HG03060 (cell line): ENCODE data around the gene RHBDF2.
"Not testable (repeated sequence)": the region's sequence is repeated elsewhere in the genome, so short reads cannot be mapped to it uniquely, and the experiment has no call there.

ENCODE experiments used
- ATAC-seq: cut with Tn5 transposase; IDR thresholded peaks from one replicate; pipeline ENCODE4 v1.9.1; 2021; ENCODE audit warnings: low read depth, moderate number of reproducible peaks; ENCODE audit not compliant: unreplicated experiment

RHBDF2 gene

DNA sequence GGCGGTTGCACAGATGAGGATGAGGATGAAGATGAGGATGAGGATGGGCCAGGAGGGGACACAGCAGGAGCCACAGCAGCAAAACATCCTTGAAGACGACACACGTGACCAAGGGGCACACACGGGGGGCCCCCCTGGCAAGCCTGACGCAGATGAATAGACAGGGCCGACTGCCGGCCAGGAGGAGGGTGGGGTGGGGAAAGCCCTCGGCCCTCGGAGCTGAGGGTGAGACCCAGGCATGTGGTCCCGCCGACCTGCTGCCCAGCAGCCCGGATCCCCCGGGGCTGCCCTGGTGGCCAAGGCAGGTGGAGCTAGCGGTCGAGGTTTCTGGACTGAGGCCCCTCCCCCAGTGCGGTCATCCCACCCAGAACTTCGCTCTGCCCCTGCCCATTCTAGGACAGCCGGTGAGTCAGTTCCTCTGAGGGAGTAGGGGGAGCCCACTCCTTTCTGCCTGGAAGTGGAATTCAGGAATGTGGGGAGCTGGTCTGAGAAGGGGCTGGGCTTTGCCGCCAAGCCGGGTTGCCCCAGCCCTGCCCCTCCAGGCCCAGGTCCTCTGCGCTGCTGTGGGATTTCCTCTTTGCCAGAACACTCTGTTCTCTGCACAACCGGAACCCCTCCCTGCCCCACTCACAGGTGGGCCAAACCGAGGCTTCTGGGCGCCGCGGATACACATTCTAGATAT is 26.3 kb upstream of the RHBDF2 start:
- ATAC-seq: no peak

DNA sequence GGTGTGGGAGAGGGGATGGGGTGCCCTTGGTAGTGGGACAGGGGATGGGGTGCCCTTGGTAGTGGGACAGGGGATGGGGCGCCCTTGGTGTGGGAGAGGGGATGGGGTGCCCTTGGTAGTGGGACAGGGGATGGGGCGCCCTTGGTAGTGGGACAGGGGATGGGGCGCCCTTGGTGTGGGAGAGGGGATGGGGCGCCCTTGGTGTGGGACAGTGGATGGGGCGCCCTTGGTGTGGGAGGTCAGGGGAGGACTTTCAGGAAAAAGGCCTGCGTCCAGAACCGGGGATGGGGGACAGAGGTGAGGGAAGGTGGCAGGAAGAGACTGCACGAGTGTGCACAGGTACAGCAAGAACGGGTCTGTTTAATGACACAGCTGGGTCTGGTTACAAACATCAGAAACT is 25.8 kb upstream of the RHBDF2 start:
- ATAC-seq: not testable (repeated sequence)

DNA sequence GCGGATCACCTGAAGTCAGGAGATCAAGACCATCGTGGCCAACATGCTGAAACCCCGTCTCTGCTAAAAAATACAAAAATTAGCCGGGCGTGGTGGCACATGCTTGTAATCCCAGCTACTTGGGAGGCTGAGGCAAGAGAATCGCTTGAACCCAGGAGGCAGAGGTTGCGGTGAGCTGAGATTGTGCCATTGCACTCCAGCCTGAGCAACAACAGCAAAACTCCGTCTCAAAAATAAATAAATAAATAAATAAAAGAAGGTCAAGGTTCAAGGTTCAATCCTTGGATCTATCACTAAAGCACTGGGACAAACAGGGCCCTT is 24.2 kb upstream of the RHBDF2 start:
- ATAC-seq: not testable (repeated sequence)

DNA sequence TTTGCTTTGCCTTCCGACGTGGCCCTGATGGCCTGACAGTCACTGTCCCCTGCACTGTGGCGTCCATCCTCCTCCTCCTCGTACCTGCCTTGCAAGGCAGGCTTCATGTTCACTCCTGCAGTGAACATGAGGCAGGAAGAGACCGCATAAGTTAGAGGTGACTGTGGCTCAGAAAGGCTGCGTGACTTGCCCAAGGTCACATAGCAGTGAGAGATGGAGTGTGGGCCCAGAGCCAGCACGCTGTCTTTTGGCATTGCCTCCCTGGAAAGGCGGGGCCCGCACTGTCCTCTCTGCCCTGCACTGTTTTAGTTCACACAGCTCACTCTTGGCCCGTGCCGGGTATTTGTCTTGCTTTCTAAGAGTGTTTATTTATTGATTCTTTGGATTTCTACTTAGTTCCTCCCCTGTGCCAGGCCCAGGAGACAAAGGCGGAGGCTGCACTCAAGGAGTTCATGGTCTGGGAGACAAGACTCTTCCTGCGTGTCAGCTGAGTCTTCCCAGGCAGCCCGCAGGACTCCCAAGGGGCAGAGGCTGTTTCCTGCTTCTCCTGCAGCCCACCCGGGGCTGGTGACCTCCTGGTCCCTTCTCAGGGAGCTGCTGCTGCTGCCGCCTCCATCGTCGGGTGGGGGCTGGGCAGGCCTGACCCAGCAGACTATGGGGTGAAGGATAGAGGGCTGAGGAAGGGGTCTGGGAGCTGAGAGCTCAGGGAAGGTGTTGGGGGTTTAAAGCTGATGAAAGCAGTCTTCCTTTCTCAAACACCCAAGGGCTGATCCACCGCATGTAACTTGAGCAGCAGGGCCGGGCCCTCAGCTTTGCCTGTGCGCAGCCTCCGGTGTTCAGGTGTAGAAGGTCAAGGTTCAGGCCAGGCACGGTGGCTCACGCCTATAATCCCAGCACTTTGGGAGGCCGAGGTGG is 23.6 kb upstream of the RHBDF2 start:
- ATAC-seq: no peak

DNA sequence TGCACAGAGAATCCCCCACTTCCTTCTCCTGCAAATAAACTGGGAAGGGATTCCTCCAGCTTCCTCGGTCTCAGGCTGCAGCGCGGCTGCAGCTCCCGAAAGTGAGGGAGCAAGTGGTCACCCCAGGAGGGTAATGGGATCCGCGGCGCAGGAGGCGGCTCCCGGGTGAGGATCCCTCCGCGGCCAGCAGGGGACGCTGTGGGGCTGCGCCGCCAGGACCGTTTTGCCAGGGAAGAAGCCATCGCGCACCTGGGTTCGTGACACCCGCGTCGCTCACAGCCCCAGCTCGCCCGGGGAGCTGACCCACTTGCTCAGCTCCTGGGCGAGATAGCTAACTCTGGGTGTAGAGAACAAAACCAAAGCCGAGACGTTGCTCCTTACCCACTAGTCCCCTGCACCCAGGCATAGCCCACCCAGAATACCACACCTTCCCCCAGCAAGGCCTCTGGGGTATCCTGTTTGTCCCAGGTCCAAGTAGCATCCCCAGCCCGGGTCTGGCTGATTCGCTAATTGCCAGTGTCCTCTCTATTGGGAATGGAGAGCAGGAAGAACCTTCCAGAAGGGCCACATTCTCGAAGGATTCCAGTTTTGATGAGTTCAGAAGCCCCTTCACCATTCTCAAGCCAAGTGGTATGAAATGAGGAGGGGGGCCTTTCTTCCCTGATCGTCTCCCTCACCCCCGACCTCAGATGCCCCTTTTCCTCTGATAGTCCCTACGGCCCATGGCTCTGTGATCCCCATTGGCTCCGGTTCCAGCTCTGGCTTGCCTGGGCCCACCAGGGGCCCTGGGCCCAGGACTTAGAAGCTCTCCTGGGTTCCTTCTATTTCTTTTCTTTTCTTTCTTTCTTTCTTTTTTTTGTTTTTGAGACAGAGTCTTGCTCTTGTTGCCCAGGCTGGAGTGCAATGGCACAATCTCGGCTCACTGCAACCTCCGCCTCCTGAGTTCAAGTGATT is 22.1 kb upstream of the RHBDF2 start:
- no peak for ATAC-seq

DNA sequence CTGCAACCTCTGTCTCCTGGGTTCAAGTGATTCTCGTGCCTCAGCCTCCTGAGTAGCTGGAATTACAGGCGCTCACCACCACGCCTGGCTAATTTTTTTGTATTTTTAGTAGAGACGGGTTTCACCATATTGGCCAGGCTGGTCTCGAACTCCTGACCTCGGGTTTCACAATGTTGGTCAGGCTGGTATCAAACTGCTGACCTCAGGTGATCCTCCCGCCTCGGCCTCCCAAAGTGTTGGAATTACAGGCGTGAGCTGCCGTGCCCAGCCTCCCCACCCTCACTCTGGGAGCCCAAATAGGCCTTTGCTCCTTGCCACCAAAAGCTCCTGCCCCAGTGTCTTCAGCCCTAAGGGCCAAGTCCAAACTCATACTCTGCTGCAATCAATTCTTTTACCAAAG is 20.5 kb upstream of the RHBDF2 start:
- not testable (repeated sequence) for ATAC-seq

DNA sequence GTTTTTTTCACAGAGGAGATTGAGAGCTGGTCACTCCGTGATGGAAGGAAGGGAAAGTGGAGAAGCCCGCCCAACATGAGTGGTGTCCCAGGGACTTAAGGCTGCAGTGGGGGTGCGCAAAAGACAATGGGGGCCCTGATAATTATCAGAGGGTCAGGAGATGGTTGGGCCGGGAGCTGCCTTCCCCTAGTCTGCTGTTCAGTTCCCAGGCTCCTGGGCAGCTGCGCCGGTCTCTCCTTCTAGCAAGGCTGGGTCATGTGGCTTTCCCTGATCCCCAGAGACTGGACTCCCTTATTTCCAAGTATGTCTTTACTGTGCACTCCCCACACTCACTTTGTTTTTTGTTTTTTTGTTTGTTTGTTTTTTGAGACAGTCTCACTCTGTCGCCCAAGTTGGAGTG is 20.0 kb upstream of the RHBDF2 start:
- ATAC-seq: no peak

DNA sequence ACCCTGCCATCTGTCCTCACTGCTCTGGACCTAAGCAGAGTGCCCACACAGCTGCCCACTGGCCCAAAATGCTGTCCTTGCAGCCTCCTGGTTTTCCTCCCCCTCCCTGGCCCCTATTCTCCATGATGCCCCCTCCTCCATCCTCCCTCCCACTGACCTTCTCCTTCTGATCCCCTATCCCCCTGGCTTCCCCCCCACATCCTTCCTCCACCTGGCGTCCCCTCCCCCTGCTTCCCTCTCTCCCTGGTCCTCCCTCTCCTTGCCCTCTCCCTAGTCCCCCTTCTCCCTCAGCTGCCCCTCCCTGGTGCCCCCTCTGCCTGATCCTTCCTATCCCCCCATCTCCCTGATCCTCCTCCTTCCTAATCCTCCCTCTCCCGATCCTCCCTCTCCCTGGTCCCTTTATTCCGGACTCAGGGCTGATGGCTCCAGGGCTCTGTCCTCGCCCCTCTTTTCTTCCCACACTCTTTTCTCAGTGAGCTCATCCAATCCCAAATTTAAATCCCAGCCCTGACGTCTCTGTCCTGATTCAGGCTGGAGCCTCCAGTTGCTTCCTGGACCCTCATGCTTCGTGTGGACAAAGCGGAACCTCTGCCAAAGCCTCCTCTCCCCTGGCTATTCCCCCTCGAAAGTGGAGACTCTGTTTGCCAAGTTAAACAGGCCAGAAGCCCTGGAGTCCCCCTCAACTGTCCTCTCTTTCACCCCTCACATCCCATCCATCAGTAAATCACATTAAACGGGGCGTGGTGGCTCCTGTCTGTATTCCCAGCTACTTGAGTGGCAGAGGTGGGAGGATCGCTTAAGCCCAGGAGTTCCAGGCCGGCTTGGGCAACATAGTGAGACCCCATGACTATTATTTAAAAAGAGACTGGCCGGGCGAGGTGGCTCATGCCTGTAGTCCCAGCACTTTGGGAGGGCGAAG is 18.1 kb upstream of the RHBDF2 start:
- ATAC-seq: no peak

DNA sequence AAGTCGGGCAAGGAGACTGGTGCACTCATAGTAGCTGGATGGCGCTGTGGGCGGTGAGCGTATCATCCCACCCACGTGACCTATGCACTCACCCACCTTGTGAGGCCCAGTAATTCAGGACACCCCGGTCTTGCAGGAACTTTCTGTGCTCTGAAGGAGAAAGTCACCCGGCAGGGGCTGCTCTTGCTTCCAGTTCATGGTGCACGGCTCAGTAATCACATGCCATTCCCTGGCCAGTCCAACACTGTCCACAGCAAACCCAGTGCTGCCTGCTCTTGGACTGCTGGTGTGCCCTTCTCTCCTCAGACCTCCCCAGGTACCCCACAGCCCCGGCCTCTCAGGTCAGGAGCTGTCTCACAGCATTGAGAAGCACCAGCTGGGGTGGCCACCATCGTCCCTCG is 16.4 kb upstream of the RHBDF2 start:
- ATAC-seq: no peak

DNA sequence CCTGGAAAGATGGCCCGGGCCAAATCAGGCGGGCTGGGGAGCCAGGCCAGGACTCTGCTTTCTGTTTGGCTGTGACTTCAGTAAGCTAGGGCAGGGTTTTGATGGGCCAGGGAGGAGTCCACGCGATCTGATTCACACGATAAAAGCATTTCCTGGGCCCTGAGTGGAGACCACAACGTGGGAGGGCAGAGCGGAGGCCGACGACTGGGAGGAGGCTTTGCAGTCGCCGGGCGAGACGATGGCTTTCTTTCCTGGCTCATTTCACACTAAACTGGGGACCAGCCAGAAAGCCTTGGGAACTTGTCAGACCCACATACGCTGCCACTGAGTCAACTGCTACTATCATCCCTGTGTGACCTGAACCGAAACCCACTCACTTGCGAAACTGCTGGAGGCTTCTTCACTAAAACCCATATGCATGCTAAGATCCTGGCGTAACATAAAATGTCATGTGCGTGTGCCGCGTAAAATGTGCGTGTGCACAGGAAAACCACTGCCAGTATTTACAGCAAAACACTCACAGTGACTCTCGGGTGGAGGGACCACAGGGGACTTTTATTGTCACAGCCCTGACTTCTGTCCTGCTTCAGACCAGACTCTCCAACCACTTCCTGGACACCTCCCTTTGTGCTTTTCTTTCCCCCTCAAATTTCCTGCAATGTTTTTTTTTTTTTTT is 14.2 kb upstream of the RHBDF2 start:
- ATAC-seq: no peak

DNA sequence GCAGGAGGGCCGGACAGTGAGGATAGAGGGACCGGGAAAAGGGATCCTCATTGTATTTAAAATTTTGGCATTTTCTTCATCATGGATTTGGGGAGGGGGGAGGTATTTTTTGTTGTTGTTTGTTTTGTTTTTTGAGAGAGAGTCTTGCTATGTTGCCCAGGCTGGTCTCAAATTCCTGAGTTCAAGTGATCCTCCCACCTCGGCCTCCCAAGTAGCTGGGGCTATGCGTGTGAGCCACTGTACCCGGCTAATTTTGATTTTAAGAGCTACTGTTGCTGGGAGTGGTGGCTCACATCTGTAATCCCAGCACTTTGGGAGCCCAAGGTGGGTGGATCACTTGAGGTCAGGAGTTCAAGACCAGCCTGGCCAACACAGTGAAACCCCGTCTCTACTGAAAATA is 13.1 kb upstream of the RHBDF2 start:
- ATAC-seq: not testable (repeated sequence)

DNA sequence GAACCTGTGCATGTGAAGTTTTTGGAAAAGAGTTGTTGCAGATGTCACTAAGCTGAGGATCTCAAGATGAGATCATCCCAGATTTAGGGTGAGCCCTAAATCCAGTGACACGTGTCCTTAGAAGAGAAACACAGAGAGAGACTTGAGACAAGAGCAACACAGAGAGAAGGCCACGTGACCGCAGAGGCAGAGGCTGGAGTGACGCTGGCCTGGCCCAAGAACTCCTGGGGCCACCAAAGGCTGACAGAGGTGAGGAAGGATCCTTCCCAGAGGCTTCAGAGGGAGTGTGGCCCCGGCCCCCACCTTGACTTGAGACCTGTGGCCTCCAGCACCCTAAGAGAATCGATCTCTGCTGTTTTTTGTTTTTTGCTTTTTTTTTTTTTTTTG is 12.1 kb upstream of the RHBDF2 start:
- ATAC-seq: no peak

DNA sequence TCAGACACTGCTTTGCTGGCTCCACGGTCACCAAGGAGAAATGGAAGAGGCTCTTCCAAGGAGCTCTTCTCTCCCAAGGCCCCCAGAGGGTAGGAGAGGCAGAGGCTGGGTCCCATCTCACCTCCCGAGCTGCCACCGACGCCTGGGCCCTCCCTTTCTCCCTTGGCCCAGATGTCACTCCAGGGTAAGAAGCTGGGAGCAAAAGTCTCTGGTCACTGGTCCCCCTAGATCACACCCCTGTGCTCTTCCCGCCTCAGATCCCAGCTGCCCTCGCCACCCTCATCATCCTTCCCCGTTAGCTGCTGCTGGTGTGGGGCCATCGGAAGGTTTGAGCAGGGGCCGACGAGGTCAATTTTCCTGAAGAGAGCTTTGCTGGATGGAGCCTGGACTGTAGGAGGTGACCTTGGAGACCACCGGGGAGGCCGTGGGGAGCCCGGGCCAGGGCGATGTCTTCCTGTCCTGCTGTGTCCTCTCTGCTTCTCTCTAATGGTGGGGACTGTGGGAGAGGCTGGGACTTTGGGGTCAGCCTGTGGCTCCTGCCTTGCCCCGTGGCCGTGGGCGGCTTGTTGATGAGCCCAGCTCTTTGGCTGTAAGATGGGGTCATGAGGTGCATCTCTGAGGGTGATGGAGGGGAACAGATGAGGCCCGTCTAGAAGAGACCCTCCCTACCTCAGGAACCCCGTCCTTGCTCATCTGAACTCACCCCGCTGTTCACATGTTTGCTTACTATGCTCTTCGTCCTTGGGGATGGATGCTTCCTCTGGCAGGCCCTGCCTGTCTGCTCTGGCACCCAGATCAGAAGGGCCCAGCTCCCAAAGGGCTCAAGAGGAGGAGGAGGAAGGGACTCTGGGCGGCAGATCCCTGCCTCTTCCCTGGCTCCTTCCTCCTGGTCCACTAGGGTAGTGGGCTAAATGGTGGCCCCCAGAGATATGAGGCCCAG is 11.4 kb upstream of the RHBDF2 start:
- ATAC-seq: no peak

DNA sequence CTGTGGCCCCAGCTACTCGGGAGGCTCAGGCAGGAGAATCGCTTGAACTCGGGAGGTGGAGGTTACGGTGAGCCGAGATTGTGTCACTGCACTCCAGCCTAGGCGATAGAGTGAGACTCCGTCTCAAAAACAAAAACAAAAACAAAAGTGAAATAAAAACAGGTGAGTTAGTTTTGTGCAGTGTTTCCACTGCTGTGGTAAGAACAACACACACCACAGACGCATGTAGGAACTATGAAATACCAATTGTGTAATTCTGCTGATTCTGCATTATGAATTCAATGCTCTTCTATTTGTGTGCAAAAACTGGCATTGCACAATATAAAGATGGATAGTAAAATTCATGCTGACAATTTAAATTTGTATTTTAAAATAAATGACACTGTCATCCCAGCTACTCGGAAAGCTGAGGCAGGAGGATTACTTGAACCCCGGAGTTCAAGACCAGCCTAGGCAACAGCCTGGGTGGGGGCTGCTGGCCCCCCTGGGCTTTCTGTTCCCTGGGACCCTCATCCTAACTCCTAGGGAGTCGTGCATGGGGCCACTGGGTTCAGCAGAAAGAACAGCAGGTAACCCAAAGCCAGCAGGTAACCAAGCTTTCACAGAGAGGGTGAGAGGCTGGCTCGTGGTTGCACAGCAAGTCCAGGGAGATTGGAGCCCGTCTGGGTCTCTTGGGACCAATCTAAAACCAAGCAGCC is 10.6 kb upstream of the RHBDF2 start:
- ATAC-seq: no peak

DNA sequence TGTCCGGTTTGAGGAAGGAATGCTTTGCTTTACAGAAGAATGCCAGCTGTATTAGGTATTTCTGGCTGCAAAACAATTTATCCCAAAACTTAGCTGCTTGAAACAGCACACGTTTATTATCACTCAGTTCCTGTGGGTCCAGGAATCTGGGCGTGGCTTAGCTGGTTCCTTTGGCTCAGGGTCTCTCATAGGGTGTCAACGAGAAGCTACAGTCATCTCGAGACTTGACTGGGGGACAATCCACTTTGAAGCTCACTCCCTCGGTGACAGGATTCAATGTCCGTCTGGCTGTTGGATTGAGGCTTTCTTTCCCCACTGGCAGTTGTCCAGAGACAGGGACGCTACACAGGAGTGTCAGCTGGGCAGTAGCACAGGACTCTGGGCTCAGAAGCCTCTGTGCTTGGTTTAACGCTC is 9.6 kb upstream of the RHBDF2 start:
- no peak for ATAC-seq

DNA sequence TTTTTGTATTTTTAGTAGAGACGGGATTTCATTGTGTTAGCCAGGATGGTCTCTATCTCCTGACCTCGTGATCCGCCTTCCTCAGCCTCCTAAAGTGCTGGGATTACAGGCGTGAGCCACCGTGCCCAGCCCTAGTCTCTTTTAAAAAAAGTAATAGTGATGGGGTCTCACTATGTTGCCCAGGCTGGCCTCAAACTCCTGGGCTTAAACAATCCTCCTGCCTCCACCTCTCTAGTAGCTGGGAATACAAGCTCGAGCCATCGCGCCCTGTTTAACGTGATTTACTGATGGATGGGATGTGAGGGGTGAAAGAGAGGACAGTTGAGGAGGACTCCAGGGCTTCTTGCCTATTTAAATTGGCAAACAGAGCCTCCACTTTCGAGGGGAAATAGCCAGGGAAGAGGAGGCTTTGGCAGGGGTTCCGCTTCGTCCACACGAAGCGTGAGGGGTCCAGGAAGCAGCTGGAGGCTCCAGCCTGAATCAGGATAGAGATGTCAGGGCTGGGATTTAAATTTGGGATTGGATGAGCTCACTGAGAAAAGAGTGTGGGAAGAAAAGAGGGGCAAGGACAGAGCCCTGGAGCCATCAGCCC is 7.3 kb upstream of the RHBDF2 start:
- ATAC-seq: not testable (repeated sequence)
